ENCODE data around the gene JRKL. TPM values are rescaled to one million over a fixed set of nuclear protein-coding genes. Genes with fewer than 3 reads are reported as not detected.

Gene JRKL
- total and polyA plus RNA-seq, 7 donors, result 3.6 to 6.9 (median 5.8) TPM

GRCh38 chr11:96342961-96343711 lies 46.7 kb upstream of the JRKL start, which contains the start of gene MAML2:
Gene MAML2 (minus strand): TSS chr11:96343195. CDS start chr11:96341895, 1,300 bp downstream.
- peak within 1 kb of the TSS; percentile 80 to 90 (median 82) for H3K27ac ChIP-seq
- no peaks in the 10 kb centered on the region for H3K27me3 ChIP-seq
- H3K9me3 ChIP-seq, result no peaks in the 10 kb centered on the region
- H3K4me1 ChIP-seq, result peaks cover 0 to 46% (median 43%) of the 10 kb centered on the region in 4 donors
- intact Hi-C loops (cut with DNase I), result loop anchor here (1.0 to 10.0 kb wide), 4 partner anchors 100 to 508 kb away; partner anchors contain the start of gene MTMR2
- 3 to 6% methylated on average over 31 of the region's 31 CpGs for WGBS, 2 donors
- peak; percentile 97 for DNase-seq
- TF ChIP-seq POLR2A (IDR thresholded peaks at IDR 0.05) (no peak), EP300 (IDR thresholded peaks at IDR 0.05) (no peak), POLR2AphosphoS5 (IDR thresholded peaks at IDR 0.05) (peak; percentile 25 to 78 (median 68)), CTCF (IDR thresholded peaks at IDR 0.05) (peak; percentile 78 to 98 (median 84))
- peak within 1 kb of the TSS; percentile 52 to 68 (median 62) for H3K4me3 ChIP-seq
- no peaks in the 10 kb centered on the region for H3K36me3 ChIP-seq

- Histone ChIP-seq H3K4me3 (no peak overlapping the region), H3K27ac (no peak overlapping the region), H3K9me3 (no peaks in the 10 kb centered on the region), H3K36me3 (peaks cover 0 to 80% (median 6%) of the 10 kb centered on the region in 4 donors), H3K27me3 (no peaks in the 10 kb centered on the region), H3K4me1 (no peaks in the 10 kb centered on the region)
- intact Hi-C loops (cut with DNase I), result no loop called here
- WGBS, 2 donors, result 97% methylated on average over 4 of the region's 4 CpGs
- DNase-seq, result no peak
- TF ChIP-seq POLR2A (IDR thresholded peaks at IDR 0.05) (no peak), POLR2AphosphoS5 (IDR thresholded peaks at IDR 0.05) (no peak), CTCF (IDR thresholded peaks at IDR 0.05) (no peak)
Observed at GRCh38 chr11:96356848-96357247, 33.0 kb upstream of the JRKL start.

- Histone ChIP-seq H3K9me3 (no peaks in the 10 kb centered on the region), H3K36me3 (peaks cover 0 to 76% (median 7%) of the 10 kb centered on the region in 4 donors), H3K4me3 (no peak overlapping the region), H3K27me3 (no peaks in the 10 kb centered on the region), H3K27ac (no peak overlapping the region), H3K4me1 (no peaks in the 10 kb centered on the region)
- DNase-seq, result no peak
- no peak for TF ChIP-seq POLR2AphosphoS5 (IDR thresholded peaks at IDR 0.05)
- no peak for TF ChIP-seq POLR2A (IDR thresholded peaks at IDR 0.05)
- no peak for TF ChIP-seq EP300 (IDR thresholded peaks at IDR 0.05)
- no peak for TF ChIP-seq CTCF (IDR thresholded peaks at IDR 0.05)
- intact Hi-C loops (cut with DNase I), result no loop called here
- 92 to 95% methylated on average over 1 of the region's 1 CpG for WGBS, 2 donors
Observed at GRCh38 chr11:96357794-96358193, 32.0 kb upstream of the JRKL start.

GRCh38 chr11:96358321-96358720 lies 31.5 kb upstream of the JRKL start:
- Histone ChIP-seq H3K4me1 (no peaks in the 10 kb centered on the region), H3K9me3 (no peaks in the 10 kb centered on the region), H3K4me3 (no peak overlapping the region), H3K27ac (no peak overlapping the region), H3K27me3 (no peaks in the 10 kb centered on the region), H3K36me3 (peaks cover 0 to 71% (median 7%) of the 10 kb centered on the region in 4 donors)
- WGBS, 2 donors, result 88 to 92% methylated on average over 3 of the region's 3 CpGs
- DNase-seq, result no peak
- TF ChIP-seq EP300 (IDR thresholded peaks at IDR 0.05) (no peak), POLR2A (IDR thresholded peaks at IDR 0.05) (no peak), CTCF (IDR thresholded peaks at IDR 0.05) (no peak), POLR2AphosphoS5 (IDR thresholded peaks at IDR 0.05) (no peak)
- intact Hi-C loops (cut with DNase I), result no loop called here

Measured in sigmoid colon (tissue), 7 donors.